MM.1S (cell line): ENCODE results near the gene TKTL1.

Source experiments
- DNase-seq: peaks from one replicate; pipeline ENCODE4 v3.0.0-alpha.2; 2015
- H2AFZ ChIP-seq: fragments of 300-600 bp; sonication (generic); 2 replicates; pipeline ENCODE4 v1.6.0; 2016; ENCODE audit warnings: antibody characterized with exemption, low read length
- H3F3A ChIP-seq: fragments of 300-600 bp; sonication (generic); 2 replicates; pipeline ENCODE4 v1.6.1; 2016; ENCODE audit warnings: mild to moderate bottlenecking, antibody characterized with exemption, low read length, moderate library complexity, mixed read lengths; ENCODE audit not compliant: insufficient read depth
- H3K27ac ChIP-seq: fragments of 300-600 bp; sonication (generic); 2 replicates; pipeline ENCODE4 v1.5.1; 2016; ENCODE audit warnings: mild to moderate bottlenecking, low read length
- H3K27me3 ChIP-seq: fragments of 300-600 bp; sonication (generic); replicated peaks from 2 replicates; pipeline ENCODE4 v1.6.0; 2016; ENCODE audit warnings: low read length; ENCODE audit not compliant: insufficient read depth
- H3K36me3 ChIP-seq: fragments of 300-600 bp; sonication (generic); replicated peaks from 2 replicates; pipeline ENCODE4 v1.6.1; 2016; ENCODE audit warnings: mild to moderate bottlenecking, low read length, mixed read lengths; ENCODE audit not compliant: insufficient read depth
- H3K4me1 ChIP-seq: fragments of 300-600 bp; sonication (generic); 2 replicates; pipeline ENCODE4 v1.6.1; 2016; ENCODE audit warnings: low read length, mixed read lengths
- H3K4me2 ChIP-seq: fragments of 300-600 bp; sonication (generic); 2 replicates; pipeline ENCODE4 v1.6.0; 2016; ENCODE audit warnings: low read depth, low read length
- H3K4me3 ChIP-seq: fragments of 300-600 bp; sonication (generic); 2 replicates; pipeline ENCODE4 v1.5.1; 2016; ENCODE audit warnings: low read length, mixed read lengths
- H3K79me2 ChIP-seq: fragments of 300-600 bp; sonication (generic); 2 replicates; pipeline ENCODE4 v1.6.1; 2016; ENCODE audit warnings: mixed run types, low read length, mixed read lengths
- H3K9ac ChIP-seq: fragments of 300-600 bp; sonication (generic); 2 replicates; pipeline ENCODE4 v1.6.1; 2016; ENCODE audit warnings: low read length, mixed read lengths
- H3K9me2 ChIP-seq: fragments of 300-600 bp; sonication (generic); replicated peaks from 2 replicates; pipeline ENCODE4 v1.6.1; 2016; ENCODE audit warnings: mild to moderate bottlenecking, low read length, mixed read lengths; ENCODE audit not compliant: insufficient read depth
- H3K9me3 ChIP-seq: fragments of 300-600 bp; sonication (generic); replicated peaks from 2 replicates; pipeline ENCODE4 v1.6.1; 2016; ENCODE audit warnings: mild to moderate bottlenecking, low read length, mixed read lengths; ENCODE audit not compliant: insufficient read depth
- H4K20me1 ChIP-seq: fragments of 300-600 bp; sonication (generic); 2 replicates; pipeline ENCODE4 v1.6.1; 2016; ENCODE audit warnings: mild to moderate bottlenecking, low read length, moderate library complexity, mixed read lengths; ENCODE audit not compliant: insufficient read depth
- EZH2 ChIP-seq: fragments of 300-600 bp; sonication (generic); optimal IDR thresholded peaks from 2 replicates; pipeline ENCODE3; 2017; ENCODE audit warnings: low read depth, mild to moderate bottlenecking, antibody characterized with exemption, low read length, mixed read lengths
- EZH2phosphoT487 ChIP-seq: fragments of 300-600 bp; sonication (generic); IDR thresholded peaks from 2 replicates; pipeline ENCODE4 v1.6.1; 2018; ENCODE audit warnings: antibody characterized with exemption, low read length
- TF ChIP-seq, protein P1 (sequence below): fragments of 300-600 bp; sonication (generic); IDR thresholded peaks from 2 replicates; pipeline ENCODE4 v1.5.1; 2016; ENCODE audit warnings: antibody characterized with exemption, low read length, mixed read lengths

TKTL1 gene

DNA sequence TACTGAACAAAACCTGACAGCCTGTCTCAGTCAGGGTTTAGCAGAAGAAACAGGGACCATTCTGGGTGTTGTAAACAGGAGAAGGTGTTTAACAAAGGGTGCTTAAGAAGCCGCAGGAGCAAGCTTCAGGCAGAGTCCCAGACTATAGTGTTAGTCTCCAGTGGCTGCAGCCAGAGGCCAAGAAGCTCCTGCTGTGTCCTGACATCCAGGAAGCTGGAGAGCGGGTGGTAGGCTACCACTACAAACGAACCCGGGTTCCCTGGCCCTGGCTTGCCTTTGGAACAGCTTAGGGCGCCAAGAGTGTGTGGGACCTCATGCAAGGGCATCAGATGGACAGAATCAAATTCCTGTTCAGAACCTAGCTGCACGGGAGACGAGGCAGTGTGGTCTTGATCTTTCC lies 27.9 kb downstream of the TKTL1 start:
- Histone ChIP-seq H3K27me3 (no peaks in the 10 kb centered on the region), H3K9ac (no peak overlapping the region), H4K20me1 (no peaks in the 10 kb centered on the region), H3K9me3 (no peaks in the 10 kb centered on the region), H3F3A (peaks cover 16% of the 10 kb centered on the region), H3K9me2 (no peaks in the 10 kb centered on the region), H3K4me3 (no peak overlapping the region), H3K4me2 (no peak overlapping the region), H2AFZ (no peak overlapping the region), H3K36me3 (no peaks in the 10 kb centered on the region), H3K79me2 (no peaks in the 10 kb centered on the region), H3K27ac (no peak overlapping the region), H3K4me1 (peaks cover 41% of the 10 kb centered on the region)
- TF ChIP-seq, protein P1, sequence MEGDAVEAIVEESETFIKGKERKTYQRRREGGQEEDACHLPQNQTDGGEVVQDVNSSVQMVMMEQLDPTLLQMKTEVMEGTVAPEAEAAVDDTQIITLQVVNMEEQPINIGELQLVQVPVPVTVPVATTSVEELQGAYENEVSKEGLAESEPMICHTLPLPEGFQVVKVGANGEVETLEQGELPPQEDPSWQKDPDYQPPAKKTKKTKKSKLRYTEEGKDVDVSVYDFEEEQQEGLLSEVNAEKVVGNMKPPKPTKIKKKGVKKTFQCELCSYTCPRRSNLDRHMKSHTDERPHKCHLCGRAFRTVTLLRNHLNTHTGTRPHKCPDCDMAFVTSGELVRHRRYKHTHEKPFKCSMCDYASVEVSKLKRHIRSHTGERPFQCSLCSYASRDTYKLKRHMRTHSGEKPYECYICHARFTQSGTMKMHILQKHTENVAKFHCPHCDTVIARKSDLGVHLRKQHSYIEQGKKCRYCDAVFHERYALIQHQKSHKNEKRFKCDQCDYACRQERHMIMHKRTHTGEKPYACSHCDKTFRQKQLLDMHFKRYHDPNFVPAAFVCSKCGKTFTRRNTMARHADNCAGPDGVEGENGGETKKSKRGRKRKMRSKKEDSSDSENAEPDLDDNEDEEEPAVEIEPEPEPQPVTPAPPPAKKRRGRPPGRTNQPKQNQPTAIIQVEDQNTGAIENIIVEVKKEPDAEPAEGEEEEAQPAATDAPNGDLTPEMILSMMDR: no peak
- no peak for TF ChIP-seq EZH2
- TF ChIP-seq EZH2phosphoT487: no peak
- no peak for DNase-seq

DNA sequence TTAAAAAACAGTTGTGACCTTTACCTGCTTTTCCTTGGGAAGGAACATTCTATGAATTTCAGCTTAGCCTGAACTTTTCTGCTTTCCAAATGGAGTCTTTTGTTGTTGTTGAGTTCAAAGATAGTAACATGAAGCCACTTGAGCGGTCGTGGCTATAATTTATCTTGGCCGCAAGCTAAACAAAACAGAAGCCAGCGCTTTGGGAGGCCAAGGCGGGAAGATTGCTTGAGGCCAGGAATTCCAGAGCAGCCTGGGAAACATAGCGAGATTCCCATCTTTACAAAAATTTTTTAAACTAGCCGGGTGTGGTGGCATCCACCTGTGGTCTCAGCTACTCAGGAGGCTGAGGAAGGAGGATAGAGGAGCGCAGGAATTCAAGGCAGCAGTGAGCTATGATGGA lies 29.9 kb downstream of the TKTL1 start:
- Histone ChIP-seq H3K27me3 (no peaks in the 10 kb centered on the region), H2AFZ (no peak overlapping the region), H3K36me3 (no peaks in the 10 kb centered on the region), H3K4me2 (no peak overlapping the region), H3K4me3 (no peak overlapping the region), H3K4me1 (peaks cover 31% of the 10 kb centered on the region), H3K9me2 (no peaks in the 10 kb centered on the region), H3K9ac (no peak overlapping the region), H4K20me1 (no peaks in the 10 kb centered on the region), H3K9me3 (no peaks in the 10 kb centered on the region), H3K27ac (no peak overlapping the region), H3F3A (peaks cover 16% of the 10 kb centered on the region), H3K79me2 (no peaks in the 10 kb centered on the region)
- TF ChIP-seq, protein P1: no peak
- TF ChIP-seq EZH2: no peak
- no peak for TF ChIP-seq EZH2phosphoT487
- DNase-seq: no peak

DNA sequence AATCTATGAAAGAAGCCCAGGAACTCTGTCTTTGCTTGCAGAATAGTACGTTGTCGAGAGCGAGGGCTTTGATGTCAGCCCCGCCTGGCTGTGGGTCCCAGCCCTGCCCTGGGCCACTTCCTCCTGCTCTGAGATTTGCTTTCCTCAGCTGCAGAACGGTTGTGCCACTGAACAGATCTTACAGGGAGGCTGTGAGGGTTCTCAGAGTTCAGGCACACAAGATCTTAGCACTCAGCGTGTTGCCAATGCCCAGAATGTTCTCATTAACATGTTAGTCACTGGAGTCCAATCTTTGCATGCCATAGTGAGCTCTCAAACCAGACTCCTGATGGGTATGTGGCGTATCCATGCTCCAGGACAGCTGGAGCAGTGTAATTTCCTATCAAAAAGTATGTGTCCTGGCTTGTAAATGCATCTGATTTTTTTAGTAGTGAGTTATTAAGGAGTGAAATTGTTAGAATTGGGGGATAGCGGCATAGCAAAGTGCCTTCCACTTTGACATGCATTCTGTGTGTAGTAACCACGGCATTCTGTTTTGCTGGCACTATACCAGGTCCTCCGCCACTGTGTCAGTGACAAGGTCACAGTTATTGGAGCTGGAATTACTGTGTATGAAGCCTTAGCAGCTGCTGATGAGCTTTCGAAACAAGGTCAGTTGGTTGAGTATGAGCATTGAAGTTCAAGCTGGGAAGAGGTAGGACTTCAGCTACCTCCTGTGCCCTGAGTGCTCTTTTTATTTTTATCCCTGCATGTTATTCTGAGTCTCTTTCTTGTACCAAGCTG lies 31.6 kb downstream of the TKTL1 start:
- H4K20me1 ChIP-seq: no peaks in the 10 kb centered on the region
- H3K27me3 ChIP-seq: no peaks in the 10 kb centered on the region
- H2AFZ ChIP-seq: peak overlapping the region; percentile 21; the same call in 1 of the 2 replicates
- H3K4me2 ChIP-seq: peak overlapping the region; percentile 46
- H3K4me3 ChIP-seq: no peak overlapping the region
- H3K27ac ChIP-seq: no peak overlapping the region; the same call in 1 of the 2 replicates
- H3K9ac ChIP-seq: no peak overlapping the region
- no peak for TF ChIP-seq EZH2phosphoT487
- TF ChIP-seq EZH2: no peak
- TF ChIP-seq, protein P1: no peak
- no peaks in the 10 kb centered on the region for H3K79me2 ChIP-seq
- no peaks in the 10 kb centered on the region for H3K9me3 ChIP-seq
- H3K4me1 ChIP-seq: peaks cover 24% of the 10 kb centered on the region
- no peaks in the 10 kb centered on the region for H3K9me2 ChIP-seq
- no peaks in the 10 kb centered on the region for H3K36me3 ChIP-seq
- DNase-seq: peak; percentile 47
- H3F3A ChIP-seq: peaks cover 5% of the 10 kb centered on the region; the same call in 1 of the 2 replicates
